Naive B cell (primary cell): Measurements from ENCODE around the gene TWF2. TPM values are rescaled to one million over a fixed set of nuclear protein-coding genes. Genes with fewer than 3 reads are reported as not detected.
"Not testable (repeated sequence)": the region's sequence is repeated elsewhere in the genome, so short reads cannot be mapped to it uniquely, and the experiment has no call there.

Source experiments
- ATAC-seq, 2 donors: fragments of 150-1000 bp; cut with Tn5 transposase; 2 replicates each; pipeline ENCODE4 v1.10.0; 2021; ENCODE audit warnings: low read depth in 2 of 2, mild to moderate bottlenecking in 2 of 2, moderate library complexity in 2 of 2
- DNase-seq: peaks from one replicate; pipeline ENCODE4 v3.0.0; 2022
- H3K27ac Mint-ChIP-seq, 6 donors: one replicate each; pipeline ENCODE4 v1.8.0; 2020 to 2022; ENCODE audit warnings: mild to moderate bottlenecking in 6 of 6, mixed read lengths in 6 of 6, moderate library complexity in 5 of 6, inconsistent platforms in 2 of 6
- H3K27me3 Mint-ChIP-seq, 3 donors: one replicate each; pipeline ENCODE4 v1.8.0; 2021 to 2022; ENCODE audit warnings: mixed read lengths in 3 of 3, mild to moderate bottlenecking in 1 of 3
- H3K36me3 Mint-ChIP-seq, 2 donors: one replicate each; pipeline ENCODE4 v1.8.0; 2020 to 2022; ENCODE audit warnings: mixed read lengths in 2 of 2, inconsistent platforms in 1 of 2, mild to moderate bottlenecking in 1 of 2
- H3K4me1 Mint-ChIP-seq, 3 donors: one replicate each; pipeline ENCODE4 v1.8.0; 2020 to 2022; ENCODE audit warnings: mixed read lengths in 3 of 3, inconsistent platforms in 1 of 3, mild to moderate bottlenecking in 1 of 3, moderate library complexity in 1 of 3
- H3K4me3 Mint-ChIP-seq, 8 donors: one replicate each; pipeline ENCODE4 v1.8.0; 2020 to 2022; ENCODE audit warnings: mild to moderate bottlenecking in 8 of 8, mixed read lengths in 8 of 8, moderate library complexity in 8 of 8, inconsistent platforms in 2 of 8
- H3K9me3 Mint-ChIP-seq, 7 donors: one replicate each; pipeline ENCODE4 v1.8.0; 2020 to 2022; ENCODE audit warnings: mixed read lengths in 7 of 7, mild to moderate bottlenecking in 5 of 7, inconsistent platforms in 2 of 7, moderate library complexity in 1 of 7
- polyA plus RNA-seq, 6 donors: library from polyadenylated mRNA; unstranded; fragments of 300-500 nt; fragmentation: Illumina TruSeq; gene quantifications; one replicate each; pipeline ENCODE4 v1.2.3, GENCODE V29; 2021; ENCODE audit warnings: low read depth in 6 of 6

Gene TWF2
- polyA plus RNA-seq, 6 donors from 2014 or later = 48.5 to 90.8 (median 75.4) TPM

- peaks cover 46 to 86% (median 74%) of the 10 kb centered on the region in 3 donors for H3K4me1 Mint-ChIP-seq
- DNase-seq (no peak), ATAC-seq (no peak)
- H3K27me3 Mint-ChIP-seq = no peaks in the 10 kb centered on the region
- H3K9me3 Mint-ChIP-seq = no peaks in the 10 kb centered on the region
- peak overlapping the region in 2 of 6 donors; percentile 34 to 49 for H3K27ac Mint-ChIP-seq
- peak overlapping the region in 2 of 8 donors; percentile 12 to 13 for H3K4me3 Mint-ChIP-seq
- peaks cover 4 to 15% of the 10 kb centered on the region in 2 donors for H3K36me3 Mint-ChIP-seq
Observed at GRCh38 chr3:52272831-52273230, 33.9 kb upstream of the TWF2 start.

- peak overlapping the region in 3 of 8 donors; percentile 12 to 40 (median 18) for H3K4me3 Mint-ChIP-seq
Observed at GRCh38 chr3:52272172-52272571, 33.2 kb upstream of the TWF2 start.

GRCh38 chr3:52270252-52270754 is 31.3 kb upstream of the TWF2 start:
- Mint-ChIP-seq H3K4me3 (peak overlapping the region in 5 of 8 donors; percentile 6 to 70 (median 25)), H3K4me1 (peaks cover 30 to 69% (median 51%) of the 10 kb centered on the region in 3 donors), H3K27ac (peak overlapping the region in 5 of 6 donors; percentile 54 to 91 (median 80)), H3K9me3 (no peaks in the 10 kb centered on the region), H3K27me3 (no peaks in the 10 kb centered on the region), H3K36me3 (peaks cover 8 to 14% of the 10 kb centered on the region in 2 donors)
- no peak for DNase-seq
- ATAC-seq = peak; percentile 35 to 59

More at GRCh38 chr3:52272172-52272571, 33.2 kb upstream of the TWF2 start:
- not testable (repeated sequence) for H3K27me3 Mint-ChIP-seq, DNase-seq, H3K9me3 Mint-ChIP-seq, ATAC-seq
- Mint-ChIP-seq H3K4me1 (peaks cover 45 to 86% (median 68%) of the 10 kb centered on the region in 3 donors), H3K36me3 (peaks cover 4 to 15% of the 10 kb centered on the region in 2 donors), H3K27ac (peak overlapping the region in 3 of 6 donors; percentile 77 to 78 (median 77))

GRCh38 chr3:52269776-52270175 is 30.8 kb upstream of the TWF2 start:
- Mint-ChIP-seq H3K4me1 (peaks cover 28 to 63% (median 49%) of the 10 kb centered on the region in 3 donors), H3K27ac (peak overlapping the region in 3 of 6 donors; percentile 52 to 91 (median 77)), H3K9me3 (no peaks in the 10 kb centered on the region), H3K4me3 (peak overlapping the region in 1 of 8 donors; percentile 6), H3K36me3 (peaks cover 8 to 15% of the 10 kb centered on the region in 2 donors), H3K27me3 (no peaks in the 10 kb centered on the region)
- ATAC-seq = no peak
- DNase-seq = no peak

- no peak for ATAC-seq
- no peaks in the 10 kb centered on the region for H3K9me3 Mint-ChIP-seq
- peaks cover 16 to 32% of the 10 kb centered on the region in 2 donors for H3K36me3 Mint-ChIP-seq
Observed at GRCh38 chr3:52268036-52268435, 29.1 kb upstream of the TWF2 start.

GRCh38 chr3:52265387-52265786 is 26.4 kb upstream of the TWF2 start:
- peak overlapping the region in 1 of 6 donors; percentile 47 for H3K27ac Mint-ChIP-seq
- no peak overlapping the region for H3K4me3 Mint-ChIP-seq

More at GRCh38 chr3:52268036-52268435, 29.1 kb upstream of the TWF2 start:
- H3K27ac Mint-ChIP-seq = peak overlapping the region in 3 of 6 donors; percentile 44 to 93 (median 92)
- H3K27me3 Mint-ChIP-seq = no peaks in the 10 kb centered on the region
- peaks cover 37 to 63% (median 50%) of the 10 kb centered on the region in 3 donors for H3K4me1 Mint-ChIP-seq
- no peak for DNase-seq
- peak overlapping the region in 1 of 8 donors; percentile 5 for H3K4me3 Mint-ChIP-seq

GRCh38 chr3:52262447-52262846 is 23.5 kb upstream of the TWF2 start:
- H3K27ac Mint-ChIP-seq = peak overlapping the region in 5 of 6 donors; percentile 36 to 78 (median 49)
- ATAC-seq (peak; percentile 43 to 64), DNase-seq (no peak)
- peaks cover 22 to 35% (median 30%) of the 10 kb centered on the region in 3 donors for H3K4me1 Mint-ChIP-seq
- peaks cover 29% of the 10 kb centered on the region in 2 donors for H3K36me3 Mint-ChIP-seq
- H3K4me3 Mint-ChIP-seq = peak overlapping the region in 7 of 8 donors; percentile 9 to 80 (median 47)
- H3K27me3 Mint-ChIP-seq = no peaks in the 10 kb centered on the region
- no peaks in the 10 kb centered on the region for H3K9me3 Mint-ChIP-seq

More at GRCh38 chr3:52265387-52265786, 26.4 kb upstream of the TWF2 start:
- ATAC-seq = no peak
- no peak for DNase-seq
- H3K27me3 Mint-ChIP-seq = no peaks in the 10 kb centered on the region
- H3K4me1 Mint-ChIP-seq = peaks cover 27 to 54% (median 41%) of the 10 kb centered on the region in 3 donors
- H3K9me3 Mint-ChIP-seq = no peaks in the 10 kb centered on the region
- H3K36me3 Mint-ChIP-seq = peaks cover 26 to 36% of the 10 kb centered on the region in 2 donors

- H3K4me1 Mint-ChIP-seq = peaks cover 19 to 41% (median 28%) of the 10 kb centered on the region in 3 donors
- peak overlapping the region in 1 of 6 donors; percentile 6 for H3K27ac Mint-ChIP-seq
- no peak for DNase-seq
- H3K36me3 Mint-ChIP-seq = peaks cover 26% of the 10 kb centered on the region in 2 donors
- H3K27me3 Mint-ChIP-seq = no peaks in the 10 kb centered on the region
- no peaks in the 10 kb centered on the region for H3K9me3 Mint-ChIP-seq
- no peak for ATAC-seq
- H3K4me3 Mint-ChIP-seq = no peak overlapping the region
Observed at GRCh38 chr3:52259448-52259847, 20.5 kb upstream of the TWF2 start.

- ATAC-seq (no peak), DNase-seq (no peak)
- H3K36me3 Mint-ChIP-seq = peaks cover 21 to 22% of the 10 kb centered on the region in 2 donors
- no peaks in the 10 kb centered on the region for H3K9me3 Mint-ChIP-seq
- H3K4me1 Mint-ChIP-seq = peaks cover 16 to 41% (median 25%) of the 10 kb centered on the region in 3 donors
- no peak overlapping the region for H3K4me3 Mint-ChIP-seq
- no peaks in the 10 kb centered on the region for H3K27me3 Mint-ChIP-seq
- H3K27ac Mint-ChIP-seq = peak overlapping the region in 1 of 6 donors; percentile 88
Observed at GRCh38 chr3:52259035-52259434, 20.1 kb upstream of the TWF2 start.

- no peak overlapping the region for H3K4me3 Mint-ChIP-seq
- H3K27ac Mint-ChIP-seq = peak overlapping the region in 1 of 6 donors; percentile 57
- DNase-seq (no peak), ATAC-seq (no peak)
- no peaks in the 10 kb centered on the region for H3K9me3 Mint-ChIP-seq
- H3K4me1 Mint-ChIP-seq = peaks cover 19 to 41% (median 25%) of the 10 kb centered on the region in 3 donors
- peaks cover 10 to 21% of the 10 kb centered on the region in 2 donors for H3K36me3 Mint-ChIP-seq
- H3K27me3 Mint-ChIP-seq = no peaks in the 10 kb centered on the region
Observed at GRCh38 chr3:52257911-52258310, 19.0 kb upstream of the TWF2 start.

GRCh38 chr3:52256622-52257021 is 17.7 kb upstream of the TWF2 start:
- peaks cover 16 to 41% (median 25%) of the 10 kb centered on the region in 3 donors for H3K4me1 Mint-ChIP-seq

GRCh38 chr3:52256159-52256558 is 17.2 kb upstream of the TWF2 start:
- peaks cover 16 to 39% (median 25%) of the 10 kb centered on the region in 3 donors for H3K4me1 Mint-ChIP-seq
- peak overlapping the region in 1 of 6 donors; percentile 37 for H3K27ac Mint-ChIP-seq
- ATAC-seq (no peak), DNase-seq (no peak)
- no peaks in the 10 kb centered on the region for H3K27me3 Mint-ChIP-seq
- no peak overlapping the region for H3K4me3 Mint-ChIP-seq
- peaks cover 8 to 12% of the 10 kb centered on the region in 2 donors for H3K36me3 Mint-ChIP-seq
- H3K9me3 Mint-ChIP-seq = no peaks in the 10 kb centered on the region

More at GRCh38 chr3:52256622-52257021, 17.7 kb upstream of the TWF2 start:
- H3K36me3 Mint-ChIP-seq = peaks cover 8 to 17% of the 10 kb centered on the region in 2 donors
- ATAC-seq = no peak
- no peaks in the 10 kb centered on the region for H3K27me3 Mint-ChIP-seq
- H3K4me3 Mint-ChIP-seq = no peak overlapping the region
- DNase-seq = no peak
- H3K27ac Mint-ChIP-seq = peak overlapping the region in 2 of 6 donors; percentile 16 to 47
- H3K9me3 Mint-ChIP-seq = no peaks in the 10 kb centered on the region

- Mint-ChIP-seq H3K4me3 (no peak overlapping the region), H3K4me1 (peaks cover 20 to 46% (median 32%) of the 10 kb centered on the region in 3 donors)
Observed at GRCh38 chr3:52254608-52255007, 15.7 kb upstream of the TWF2 start.

More at GRCh38 chr3:52254608-52255007, 15.7 kb upstream of the TWF2 start:
- Mint-ChIP-seq H3K36me3 (peaks cover 8 to 10% of the 10 kb centered on the region in 2 donors), H3K27me3 (no peaks in the 10 kb centered on the region), H3K27ac (peak overlapping the region in 5 of 6 donors; percentile 51 to 98 (median 90)), H3K9me3 (no peaks in the 10 kb centered on the region)
- DNase-seq (no peak), ATAC-seq (no peak)
